ENCODE results near the gene IGFLR1. TPM values are rescaled to one million over a fixed set of nuclear protein-coding genes. Genes with fewer than 3 reads are reported as not detected.

The IGFLR1 gene
- total and polyA plus RNA-seq, 9 donors: 2.1 to 5.6 (median 3.8) TPM

- Histone ChIP-seq H3K4me1 (ENCODE audit: control insufficient read depth, insufficient read depth, low read length) (peaks cover 26% of the 10 kb centered on the region), H3K27me3 (ENCODE audit: control insufficient read depth, insufficient read depth, low read length) (no peaks in the 10 kb centered on the region), H3K27ac (ENCODE audit: low read length) (no peak overlapping the region), H3K9me3 (replicated peaks; ENCODE audit: control insufficient read depth, low read depth, low read length) (no peaks in the 10 kb centered on the region), H3K36me3 (ENCODE audit: control insufficient read depth, insufficient read depth, low read length) (peaks cover 64% of the 10 kb centered on the region), H3K4me3 (ENCODE audit: low read length) (no peak overlapping the region)
- no peak for DNase-seq
- WGBS (ENCODE audit: insufficient coverage): 50% methylated on average over 1 of the region's 2 CpGs
These were observed 3.4 kb downstream of the IGFLR1 start for GRCh38 chr19:35738887-35739229.

GRCh38 chr19:35738021-35738886 lies 4.0 kb downstream of the IGFLR1 start:
- no peak for DNase-seq
- H3K4me1 ChIP-seq (ENCODE audit: control insufficient read depth, insufficient read depth, low read length): peaks cover 23% of the 10 kb centered on the region
- no peak overlapping the region for H3K27ac ChIP-seq (ENCODE audit: low read length)
- H3K27me3 ChIP-seq (ENCODE audit: control insufficient read depth, insufficient read depth, low read length): no peaks in the 10 kb centered on the region
- H3K4me3 ChIP-seq (ENCODE audit: low read length): no peak overlapping the region
- peaks cover 66% of the 10 kb centered on the region for H3K36me3 ChIP-seq (ENCODE audit: control insufficient read depth, insufficient read depth, low read length)
- 92% methylated on average over 26 of the region's 37 CpGs for WGBS (ENCODE audit: insufficient coverage)
- no peaks in the 10 kb centered on the region for H3K9me3 ChIP-seq (replicated peaks; ENCODE audit: control insufficient read depth, low read depth, low read length)

- H3K27me3 ChIP-seq (ENCODE audit: control insufficient read depth, insufficient read depth, low read length): no peaks in the 10 kb centered on the region
- DNase-seq: no peak
- WGBS (ENCODE audit: insufficient coverage): 86% methylated on average over 17 of the region's 22 CpGs
- peaks cover 66% of the 10 kb centered on the region for H3K36me3 ChIP-seq (ENCODE audit: control insufficient read depth, insufficient read depth, low read length)
- no peak overlapping the region for H3K4me3 ChIP-seq (ENCODE audit: low read length)
- H3K27ac ChIP-seq (ENCODE audit: low read length): no peak overlapping the region
- peaks cover 21% of the 10 kb centered on the region for H3K4me1 ChIP-seq (ENCODE audit: control insufficient read depth, insufficient read depth, low read length)
- no peaks in the 10 kb centered on the region for H3K9me3 ChIP-seq (replicated peaks; ENCODE audit: control insufficient read depth, low read depth, low read length)
These were observed 5.1 kb downstream of the IGFLR1 start for GRCh38 chr19:35736913-35737886.

- Histone ChIP-seq H3K27me3 (ENCODE audit: control insufficient read depth, insufficient read depth, low read length) (no peaks in the 10 kb centered on the region), H3K4me1 (ENCODE audit: control insufficient read depth, insufficient read depth, low read length) (peaks cover 4% of the 10 kb centered on the region), H3K36me3 (ENCODE audit: control insufficient read depth, insufficient read depth, low read length) (peaks cover 87% of the 10 kb centered on the region), H3K4me3 (ENCODE audit: low read length) (no peak overlapping the region), H3K27ac (ENCODE audit: low read length) (no peak overlapping the region), H3K9me3 (replicated peaks; ENCODE audit: control insufficient read depth, low read depth, low read length) (no peaks in the 10 kb centered on the region)
- no peak for DNase-seq
- WGBS (ENCODE audit: insufficient coverage): 91% methylated on average over 3 of the region's 5 CpGs
These were observed 7.4 kb downstream of the IGFLR1 start for GRCh38 chr19:35734889-35735288.

GRCh38 chr19:35734273-35734672 lies 8.0 kb downstream of the IGFLR1 start:
- no peak for DNase-seq

GRCh38 chr19:35733180-35734125 lies 8.8 kb downstream of the IGFLR1 start:
- peaks cover 92% of the 10 kb centered on the region for H3K36me3 ChIP-seq (ENCODE audit: control insufficient read depth, insufficient read depth, low read length)
- H3K4me1 ChIP-seq (ENCODE audit: control insufficient read depth, insufficient read depth, low read length): no peaks in the 10 kb centered on the region
- no peaks in the 10 kb centered on the region for H3K9me3 ChIP-seq (replicated peaks; ENCODE audit: control insufficient read depth, low read depth, low read length)
- no peak overlapping the region for H3K4me3 ChIP-seq (ENCODE audit: low read length)
- WGBS (ENCODE audit: insufficient coverage): 89% methylated on average over 22 of the region's 35 CpGs
- no peak for DNase-seq
- no peaks in the 10 kb centered on the region for H3K27me3 ChIP-seq (ENCODE audit: control insufficient read depth, insufficient read depth, low read length)
- no peak overlapping the region for H3K27ac ChIP-seq (ENCODE audit: low read length)

More at GRCh38 chr19:35734273-35734672, 8.0 kb downstream of the IGFLR1 start:
- Histone ChIP-seq H3K27me3 (ENCODE audit: control insufficient read depth, insufficient read depth, low read length) (no peaks in the 10 kb centered on the region), H3K4me1 (ENCODE audit: control insufficient read depth, insufficient read depth, low read length) (no peaks in the 10 kb centered on the region), H3K4me3 (ENCODE audit: low read length) (no peak overlapping the region), H3K36me3 (ENCODE audit: control insufficient read depth, insufficient read depth, low read length) (peaks cover 92% of the 10 kb centered on the region), H3K9me3 (replicated peaks; ENCODE audit: control insufficient read depth, low read depth, low read length) (no peaks in the 10 kb centered on the region), H3K27ac (ENCODE audit: low read length) (no peak overlapping the region)
- WGBS (ENCODE audit: insufficient coverage): 90% methylated on average over 8 of the region's 8 CpGs

- Histone ChIP-seq H3K27ac (ENCODE audit: low read length) (no peak overlapping the region), H3K4me3 (ENCODE audit: low read length) (no peak overlapping the region), H3K27me3 (ENCODE audit: control insufficient read depth, insufficient read depth, low read length) (no peaks in the 10 kb centered on the region), H3K9me3 (replicated peaks; ENCODE audit: control insufficient read depth, low read depth, low read length) (no peaks in the 10 kb centered on the region), H3K36me3 (ENCODE audit: control insufficient read depth, insufficient read depth, low read length) (peaks cover 92% of the 10 kb centered on the region), H3K4me1 (ENCODE audit: control insufficient read depth, insufficient read depth, low read length) (no peaks in the 10 kb centered on the region)
- DNase-seq: no peak
- WGBS (ENCODE audit: insufficient coverage): 79% methylated on average over 21 of the region's 25 CpGs
These were observed 9.6 kb downstream of the IGFLR1 start for GRCh38 chr19:35732540-35733179.

- Histone ChIP-seq H3K4me3 (ENCODE audit: low read length) (no peak overlapping the region), H3K9me3 (replicated peaks; ENCODE audit: control insufficient read depth, low read depth, low read length) (no peaks in the 10 kb centered on the region), H3K36me3 (ENCODE audit: control insufficient read depth, insufficient read depth, low read length) (peaks cover 92% of the 10 kb centered on the region), H3K27me3 (ENCODE audit: control insufficient read depth, insufficient read depth, low read length) (no peaks in the 10 kb centered on the region), H3K4me1 (ENCODE audit: control insufficient read depth, insufficient read depth, low read length) (no peaks in the 10 kb centered on the region), H3K27ac (ENCODE audit: low read length) (no peak overlapping the region)
- 64% methylated on average over 9 of the region's 21 CpGs for WGBS (ENCODE audit: insufficient coverage)
- no peak for DNase-seq
These were observed 10.4 kb downstream of the IGFLR1 start for GRCh38 chr19:35731779-35732405.

GRCh38 chr19:35731353-35731752 lies 10.9 kb downstream of the IGFLR1 start:
- no peak for DNase-seq
- Histone ChIP-seq H3K27ac (ENCODE audit: low read length) (no peak overlapping the region), H3K27me3 (ENCODE audit: control insufficient read depth, insufficient read depth, low read length) (no peaks in the 10 kb centered on the region), H3K4me3 (ENCODE audit: low read length) (no peak overlapping the region), H3K4me1 (ENCODE audit: control insufficient read depth, insufficient read depth, low read length) (no peaks in the 10 kb centered on the region), H3K36me3 (ENCODE audit: control insufficient read depth, insufficient read depth, low read length) (peaks cover 89% of the 10 kb centered on the region), H3K9me3 (replicated peaks; ENCODE audit: control insufficient read depth, low read depth, low read length) (no peaks in the 10 kb centered on the region)
- 68% methylated on average over 9 of the region's 9 CpGs for WGBS (ENCODE audit: insufficient coverage)

Measured in muscle of leg (tissue), 11 donors.